H1 (cell line): ENCODE data around the gene RBM47. TPM values are rescaled to one million over a fixed set of nuclear protein-coding genes. Genes with fewer than 3 reads are reported as not detected.

ENCODE experiments used
- ASH2L ChIP-seq: fragments of 200-600, 300-600 bp; sonication (generic); IDR thresholded peaks from one replicate; pipeline ENCODE4 v1.7.1; 2017; ENCODE audit warnings: low read length
- BCL11A ChIP-seq, 2 experiments: IDR thresholded peaks; one replicate each; pipeline ENCODE4 v1.6.1; 2011; ENCODE audit warnings: low read depth in 2 of 2, low read length in 2 of 2, mild to moderate bottlenecking in 2 of 2
- GABPA ChIP-seq: IDR thresholded peaks from 2 replicates; pipeline ENCODE4 v1.6.1; 2011; ENCODE audit warnings: mild to moderate bottlenecking, low read length, moderate library complexity, borderline replicate concordance; ENCODE audit not compliant: insufficient read depth
- GTF2F1 ChIP-seq: IDR thresholded peaks from 2 replicates; pipeline ENCODE4 v1.6.1; 2012; ENCODE audit warnings: low read depth, low read length, improper control_type of control experiment, borderline replicate concordance
- SP4 ChIP-seq: IDR thresholded peaks from 2 replicates; pipeline ENCODE4 v1.6.1; 2012; ENCODE audit warnings: low read length, inconsistent platforms
- polyA plus RNA-seq, 7 experiments: library from polyadenylated mRNA; depleted of rRNA in 3 of 7; stranded (reverse) in 5 of 7; unstranded in 2 of 7; fragments of >200 nt in 5 of 7; fragments of 200-250 nt in 2 of 7; gene quantifications; 1 replicate in 5 of 7; 2 replicates in 1 of 7; 4 replicates in 1 of 7; pipeline versions ENCODE4 v1.2.1 to v1.2.3, GENCODE V29; 2011 to 2013; ENCODE audit warnings: missing spikeins in 2 of 7, mixed read lengths in 2 of 7
- total RNA-seq: library from RNA; stranded (reverse); fragmentation: NEBNext Ultra II Directional; extraction: Animal tissue kit (Norgen Biotek cat#: 25700); gene quantifications from 2 replicates; pipeline ENCODE4 v1.2.1, GENCODE V29; 2021

RBM47 gene
- total and polyA plus RNA-seq, 2 of the 8 experiments (the other 6 are each of a cell fraction or from before 2014, with no cell fraction given): 42.8 to 78.9 TPM

DNA sequence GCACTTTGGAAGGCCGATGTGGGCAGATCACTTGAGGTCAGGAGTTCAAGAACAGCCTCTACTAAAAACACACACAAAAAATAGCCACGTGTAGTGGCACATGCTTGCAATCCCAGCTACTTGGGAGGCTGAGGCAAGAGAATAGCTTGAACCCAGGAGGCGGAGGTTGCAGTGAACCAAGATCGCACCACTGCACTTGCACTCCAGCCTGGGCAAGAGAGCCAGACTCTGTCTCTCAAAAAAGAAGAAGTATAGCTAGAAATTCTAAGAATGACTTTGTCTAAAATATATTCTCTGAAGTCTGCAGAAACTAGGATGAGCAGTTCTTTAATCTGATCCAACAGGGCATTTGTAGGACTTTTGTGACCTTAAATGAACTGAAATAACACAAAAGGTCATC is 17.4 kb downstream of the RBM47 start (continued):
- TF ChIP-seq SP4 (no peak), ASH2L (no peak), BCL11A (IDR thresholded peaks at IDR 0.05; ENCODE audit: low read depth in 2 of 2, low read length in 2 of 2) (no peak), GABPA (no peak), GTF2F1 (no peak)
- TF ChIP-seq, all 59 proteins: peak for 0
